ENCODE measurements around the gene CDK8. TPM values are rescaled to one million over a fixed set of nuclear protein-coding genes. Genes with fewer than 3 reads are reported as not detected.
"Not testable (repeated sequence)": the region's sequence is repeated elsewhere in the genome, so short reads cannot be mapped to it uniquely, and the experiment has no call there.

CDK8 gene
- polyA plus RNA-seq, 3 donors = 5.1 to 8.4 (median 6.2) TPM

DNA sequence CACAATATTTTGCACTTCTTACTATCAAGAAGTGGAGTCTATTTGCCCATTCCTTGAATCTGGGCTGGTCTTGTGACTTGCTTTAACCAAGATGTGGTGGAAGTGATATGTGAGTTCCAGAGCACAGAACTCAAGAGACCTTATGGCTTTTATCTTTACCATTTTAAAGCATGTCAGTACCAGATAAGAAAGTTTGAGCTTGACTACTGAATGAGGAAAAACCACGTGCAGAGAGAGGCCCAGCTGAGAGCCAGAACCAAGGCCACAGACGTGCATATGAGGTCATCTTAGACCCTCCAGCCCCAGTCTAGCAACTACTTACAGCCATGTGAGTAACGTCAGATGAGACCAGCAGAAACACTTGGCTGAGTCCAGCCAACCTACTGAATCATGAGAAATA, 6.3 kb upstream of the CDK8 start:
- H3K27ac ChIP-seq (ENCODE audit: low read depth, low read length) = no peak overlapping the region
- WGBS, 3 donors = 43 to 50% (median 45%) methylated on average over 3 of the region's 3 CpGs

DNA sequence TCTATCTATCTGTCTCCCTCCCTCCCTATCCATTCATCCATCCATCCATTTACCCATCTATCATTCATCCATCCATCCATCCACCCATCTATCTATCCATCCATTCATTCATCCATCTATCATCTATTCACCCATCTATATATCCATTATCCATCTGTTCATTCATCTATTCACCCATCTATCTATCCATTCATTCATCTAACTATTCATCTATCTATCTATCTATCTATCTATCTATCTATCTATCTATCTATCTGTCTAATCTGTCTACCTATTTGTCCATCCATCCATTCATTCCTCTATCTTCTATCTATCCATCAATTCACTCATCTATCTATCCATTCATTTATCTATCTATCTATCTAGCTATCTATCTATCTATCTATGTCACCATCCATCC, 4.4 kb upstream of the CDK8 start:
- H3K27ac ChIP-seq (ENCODE audit: low read depth, low read length) = no peak overlapping the region

- not testable (repeated sequence) for H3K27ac ChIP-seq (ENCODE audit: low read depth, low read length)
- 72 to 93% (median 81%) methylated on average over 4 of the region's 4 CpGs for WGBS, 3 donors
Measured at GRCh38 chr13:26252006-26252405, 1.9 kb upstream of the CDK8 start.

- no peak overlapping the region for H3K27ac ChIP-seq (ENCODE audit: low read depth, low read length)
- 36 to 45% (median 39%) methylated on average over 9 of the region's 9 CpGs for WGBS, 3 donors
Measured at GRCh38 chr13:26253262-26253786, 605 bp upstream of the CDK8 start.

DNA sequence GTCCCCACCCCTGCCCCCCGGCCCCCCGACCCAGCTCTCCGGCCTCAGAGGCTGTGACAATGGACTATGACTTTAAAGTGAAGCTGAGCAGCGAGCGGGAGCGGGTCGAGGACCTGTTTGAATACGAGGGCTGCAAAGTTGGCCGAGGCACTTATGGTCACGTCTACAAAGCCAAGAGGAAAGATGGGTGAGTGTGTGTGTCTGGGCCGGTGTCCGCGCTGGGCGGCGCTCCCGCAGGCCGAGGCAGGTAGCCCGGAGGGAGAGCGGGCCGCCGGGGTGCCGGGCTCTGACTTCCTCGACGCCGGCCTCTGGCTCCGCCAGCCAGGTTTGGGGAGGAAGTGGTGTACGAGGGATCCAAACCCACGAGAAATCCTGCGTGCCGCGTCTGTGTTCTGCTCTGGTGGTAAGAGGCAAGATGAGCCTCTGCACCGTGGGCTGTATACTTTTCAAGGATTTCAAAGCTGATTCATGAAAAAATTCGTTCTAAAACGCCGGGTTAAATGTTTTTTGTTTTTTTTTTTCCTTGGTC, 718 bp downstream of the CDK8 start:
- WGBS, 3 donors = 0 to 1% (median 1%) methylated on average over 35 of the region's 35 CpGs
- no peak overlapping the region for H3K27ac ChIP-seq (ENCODE audit: low read depth, low read length)

GRCh38 chr13:26255115-26255514, 1.2 kb downstream of the CDK8 start:
- H3K27ac ChIP-seq (ENCODE audit: low read depth, low read length) = no peak overlapping the region
- 0 to 2% (median 2%) methylated on average over 7 of the region's 7 CpGs for WGBS, 3 donors

DNA sequence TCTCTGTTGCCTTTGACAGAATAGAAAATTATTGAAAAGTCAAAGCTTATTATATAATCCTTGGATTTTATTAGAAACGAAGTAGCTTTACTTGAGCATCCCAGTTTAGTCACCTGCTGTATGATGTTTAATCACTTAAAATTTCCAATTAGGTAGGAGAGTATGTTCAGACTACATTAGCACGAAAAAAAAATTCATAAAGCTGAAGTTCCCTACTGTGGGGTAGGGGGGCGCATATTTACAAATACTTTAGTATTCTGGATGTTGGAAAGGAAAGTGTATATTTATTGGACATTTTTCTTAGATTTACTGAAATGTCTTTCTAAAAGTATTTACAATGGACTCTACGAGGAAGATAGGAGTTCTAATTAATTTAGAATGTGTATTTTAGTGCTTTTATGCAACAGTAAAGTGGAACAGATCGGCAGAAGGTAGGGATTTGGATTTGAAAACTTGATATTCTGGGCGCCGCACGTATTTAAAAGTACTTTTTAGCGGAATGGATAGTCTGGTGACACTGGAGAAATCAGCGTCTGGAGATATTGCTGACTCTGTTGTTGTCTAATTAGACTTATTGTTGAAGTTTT, 1.9 kb downstream of the CDK8 start:
- H3K27ac ChIP-seq (ENCODE audit: low read depth, low read length) = no peak overlapping the region
- 29 to 62% (median 60%) methylated on average over 10 of the region's 10 CpGs for WGBS, 3 donors

- WGBS, 3 donors = 47 to 71% (median 59%) methylated on average over 2 of the region's 2 CpGs
- no peak overlapping the region for H3K27ac ChIP-seq (ENCODE audit: low read depth, low read length)
Measured at GRCh38 chr13:26257049-26257448, 3.1 kb downstream of the CDK8 start.

DNA sequence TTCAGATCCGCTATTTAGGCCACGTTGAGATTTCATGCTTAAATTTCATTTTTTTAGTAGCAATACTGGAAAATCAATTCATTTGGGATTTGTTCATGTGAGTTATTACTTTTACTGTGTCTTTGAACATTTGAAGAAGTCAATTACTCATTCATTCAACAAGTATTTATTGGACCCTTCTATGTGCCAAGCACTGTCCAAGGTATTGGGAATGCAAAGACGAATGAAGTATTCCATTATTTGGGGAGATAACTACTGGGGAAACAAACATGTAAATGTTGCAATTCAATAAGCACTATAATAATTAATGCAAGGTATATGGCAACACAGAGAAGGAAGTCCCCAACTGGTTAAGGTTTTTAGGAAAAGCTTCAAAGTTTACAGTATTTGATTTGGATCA, 5.7 kb downstream of the CDK8 start:
- no peak overlapping the region for H3K27ac ChIP-seq (ENCODE audit: low read depth, low read length)
- 82 to 89% (median 89%) methylated on average over 3 of the region's 3 CpGs for WGBS, 3 donors

GRCh38 chr13:26262156-26262555, 8.2 kb downstream of the CDK8 start:
- 97 to 99% (median 99%) methylated on average over 2 of the region's 2 CpGs for WGBS, 3 donors

DNA sequence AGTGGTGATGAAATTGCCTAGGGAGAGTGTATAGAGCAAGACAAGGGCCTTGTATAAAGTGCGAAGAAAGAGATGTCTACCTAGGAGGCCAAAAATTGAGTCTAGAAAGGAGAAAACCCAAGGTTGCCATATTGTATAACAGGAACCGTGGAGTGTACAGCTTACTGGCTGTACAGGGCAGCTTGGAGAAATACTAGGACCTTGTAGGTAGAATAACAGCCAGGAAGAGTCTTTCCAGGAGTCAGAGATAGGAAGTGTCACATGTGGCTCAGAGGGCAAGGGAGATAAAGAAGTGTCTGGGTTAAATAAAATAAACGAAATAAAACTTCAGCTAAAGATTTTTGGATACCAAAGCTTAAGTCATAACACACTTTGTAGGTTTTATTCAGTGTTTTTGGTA, 12.4 kb downstream of the CDK8 start:
- H3K27ac ChIP-seq (ENCODE audit: low read depth, low read length) = no peak overlapping the region
- 76 to 87% (median 84%) methylated on average over 3 of the region's 3 CpGs for WGBS, 3 donors

More at GRCh38 chr13:26262156-26262555, 8.2 kb downstream of the CDK8 start:
- no peak overlapping the region for H3K27ac ChIP-seq (ENCODE audit: low read depth, low read length)

- H3K27ac ChIP-seq (ENCODE audit: low read depth, low read length) = no peak overlapping the region
- WGBS, 3 donors = 45 to 97% (median 95%) methylated on average over 3 of the region's 3 CpGs
Measured at GRCh38 chr13:26270707-26271106, 16.8 kb downstream of the CDK8 start.

- H3K27ac ChIP-seq (ENCODE audit: low read depth, low read length) = no peak overlapping the region
- WGBS, 3 donors = 72 to 79% (median 77%) methylated on average over 3 of the region's 3 CpGs
Measured at GRCh38 chr13:26272621-26273020, 18.7 kb downstream of the CDK8 start.

DNA sequence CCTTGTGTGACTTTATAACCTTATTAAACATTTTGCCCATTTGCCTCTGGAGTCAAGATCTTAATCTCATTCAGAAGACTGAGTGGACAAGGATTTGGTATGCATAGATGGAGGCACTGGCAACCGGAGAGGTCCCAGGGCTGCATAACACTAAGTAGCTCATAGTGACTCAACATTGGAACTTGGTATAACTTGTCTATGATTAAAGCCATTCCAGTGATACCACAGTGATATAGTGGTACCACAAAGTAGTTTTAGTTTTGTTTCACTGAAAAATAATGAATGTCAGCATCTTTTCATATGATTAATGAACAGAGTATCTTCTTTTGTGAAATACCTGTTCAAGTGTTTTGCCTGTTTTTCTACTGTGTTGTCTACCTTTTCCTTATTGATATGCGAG, 26.4 kb downstream of the CDK8 start:
- WGBS, 3 donors = 95 to 99% (median 96%) methylated on average over 2 of the region's 2 CpGs
- H3K27ac ChIP-seq (ENCODE audit: low read depth, low read length) = no peak overlapping the region

DNA sequence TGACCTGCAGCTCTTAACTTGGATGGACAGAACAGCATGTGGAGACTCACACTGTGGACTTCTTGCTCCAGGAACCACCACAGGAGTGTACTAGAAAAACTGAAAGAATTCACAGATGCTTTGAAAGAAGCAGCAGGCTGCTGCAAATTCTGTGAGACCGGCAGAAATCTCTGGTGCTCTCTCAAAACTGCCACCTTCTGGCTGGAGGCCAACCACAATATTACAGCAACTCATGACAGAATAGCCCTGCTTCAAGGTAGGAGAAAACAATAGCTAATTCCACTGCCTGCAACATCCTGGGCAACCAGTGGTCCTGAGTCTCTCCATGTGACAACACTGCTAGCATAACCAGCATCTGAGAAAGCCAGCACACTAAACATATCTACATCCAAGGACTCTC, 26.9 kb downstream of the CDK8 start:
- no peak overlapping the region for H3K27ac ChIP-seq (ENCODE audit: low read depth, low read length)
- 85 to 94% (median 90%) methylated on average over 1 of the region's 1 CpG for WGBS, 3 donors

GRCh38 chr13:26285911-26286310, 32.0 kb downstream of the CDK8 start:
- not testable (repeated sequence) for H3K27ac ChIP-seq (ENCODE audit: low read depth, low read length)
- WGBS, 3 donors = 49 to 50% (median 50%) methylated on average over 2 of the region's 2 CpGs

DNA sequence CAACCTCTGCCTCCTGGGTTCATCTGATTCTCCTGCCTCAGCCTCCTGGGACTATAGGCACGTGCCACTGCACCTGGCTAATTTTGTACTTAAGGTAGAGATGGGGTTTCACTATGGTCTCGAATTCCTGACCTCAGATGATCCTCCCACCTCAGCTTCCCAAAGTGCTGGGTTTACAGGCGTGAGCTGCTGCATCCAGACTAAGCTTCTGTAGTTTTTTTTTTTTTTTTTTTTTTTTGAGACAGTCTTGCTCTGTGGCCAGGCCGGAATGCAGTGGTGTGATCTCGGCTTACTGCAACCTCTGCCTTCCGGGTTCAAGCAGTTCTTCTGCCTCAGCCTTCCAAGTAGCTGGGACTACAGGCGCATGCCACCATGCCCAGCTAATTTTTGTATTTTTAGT, 34.9 kb downstream of the CDK8 start:
- WGBS, 3 donors = 94 to 96% (median 96%) methylated on average over 7 of the region's 7 CpGs
- H3K27ac ChIP-seq (ENCODE audit: low read depth, low read length) = not testable (repeated sequence)

GRCh38 chr13:26295812-26296211, 41.9 kb downstream of the CDK8 start:
- 92 to 94% (median 94%) methylated on average over 6 of the region's 6 CpGs for WGBS, 3 donors

GRCh38 chr13:26299168-26299750, 45.3 kb downstream of the CDK8 start:
- WGBS, 3 donors = 79 to 91% (median 88%) methylated on average over 4 of the region's 4 CpGs
- H3K27ac ChIP-seq (ENCODE audit: low read depth, low read length) = no peak overlapping the region

More at GRCh38 chr13:26295812-26296211, 41.9 kb downstream of the CDK8 start:
- no peak overlapping the region for H3K27ac ChIP-seq (ENCODE audit: low read depth, low read length)

DNA sequence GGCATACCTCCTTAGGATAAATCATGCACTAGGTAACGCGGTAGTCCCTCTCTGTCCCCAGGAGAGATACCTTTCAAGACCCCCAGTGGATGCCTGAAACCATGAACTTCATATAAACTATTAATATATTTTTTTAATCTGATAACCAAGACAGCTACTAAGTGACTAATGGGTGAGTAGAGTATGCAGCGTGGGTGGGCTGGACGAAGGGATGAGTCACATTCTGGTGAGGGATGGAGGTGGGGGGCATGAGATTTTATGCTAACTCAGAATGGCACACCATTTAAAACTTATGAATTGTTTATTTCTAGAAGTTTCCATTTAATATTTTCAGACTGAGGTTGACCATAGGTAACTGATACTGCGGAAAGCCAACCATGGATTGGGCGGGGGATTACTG, 46.2 kb downstream of the CDK8 start:
- no peak overlapping the region for H3K27ac ChIP-seq (ENCODE audit: low read depth, low read length)
- 92 to 94% (median 93%) methylated on average over 6 of the region's 6 CpGs for WGBS, 3 donors

All from adipose tissue (tissue), 3 donors.